Mesenchymal stem cell (in vitro differentiated cells and primary cell): ENCODE results near the gene TM7SF3.

Experiments used
- DNase-seq: peaks from one replicate; pipeline ENCODE4 v3.0.0-alpha.2; 2013
- H2AFZ ChIP-seq: one replicate; pipeline ENCODE4 v1.6.1; 2013; ENCODE audit warnings: low read depth, mild to moderate bottlenecking, control low read depth, inconsistent platforms, low read length, moderate library complexity
- H2AK5ac ChIP-seq: 2 replicates; pipeline ENCODE4 v1.6.1; 2013; ENCODE audit warnings: low read length, moderate library complexity, mild to moderate bottlenecking, inconsistent platforms; ENCODE audit not compliant: severe bottlenecking
- H2BK120ac ChIP-seq: one replicate; pipeline ENCODE4 v1.6.1; 2013; ENCODE audit warnings: low read depth, mild to moderate bottlenecking, inconsistent platforms, low read length, moderate library complexity
- H2BK12ac ChIP-seq, 2 experiments: one replicate each; pipeline ENCODE4 v1.6.1; 2013; ENCODE audit warnings: inconsistent platforms in 2 of 2, low read length in 2 of 2, mild to moderate bottlenecking in 2 of 2, moderate library complexity in 2 of 2, control low read depth in 1 of 2
- H2BK15ac ChIP-seq: one replicate; pipeline ENCODE4 v1.6.1; 2013; ENCODE audit warnings: mild to moderate bottlenecking, low read depth, inconsistent platforms; ENCODE audit not compliant: poor library complexity, severe bottlenecking
- H2BK5ac ChIP-seq: 2 replicates; pipeline ENCODE4 v1.6.1; 2013; ENCODE audit warnings: low read depth, mild to moderate bottlenecking, low read length, control low read depth, inconsistent platforms; ENCODE audit not compliant: poor library complexity, severe bottlenecking
- H3K14ac ChIP-seq, 2 experiments: one replicate each; pipeline ENCODE4 v1.6.1; 2013; ENCODE audit warnings: inconsistent platforms in 2 of 2, low read length in 2 of 2, control low read depth in 1 of 2, mild to moderate bottlenecking in 1 of 2, moderate library complexity in 1 of 2
- H3K18ac ChIP-seq, 2 experiments: one replicate each; pipeline ENCODE4 v1.6.1; 2013; ENCODE audit warnings: inconsistent platforms in 2 of 2, low read length in 2 of 2, control low read depth in 1 of 2, low read depth in 1 of 2, mild to moderate bottlenecking in 1 of 2
- H3K23ac ChIP-seq, 2 experiments: one replicate each; pipeline ENCODE4 v1.6.1; 2013; ENCODE audit warnings: inconsistent platforms in 2 of 2, low read length in 2 of 2, mild to moderate bottlenecking in 2 of 2, moderate library complexity in 2 of 2, control low read depth in 1 of 2
- H3K27ac ChIP-seq: 2 replicates; pipeline ENCODE4 v1.5.1; 2013; ENCODE audit warnings: mild to moderate bottlenecking, moderate library complexity, low read length, control low read depth, inconsistent platforms; ENCODE audit not compliant: poor library complexity, severe bottlenecking
- H3K27me3 ChIP-seq, 2 experiments: 2 replicates each; pipeline versions ENCODE4 v1.6.1 to v1.7.0; 2013; ENCODE audit warnings: low read length in 2 of 2, mild to moderate bottlenecking in 2 of 2, moderate library complexity in 2 of 2, control low read depth in 1 of 2, inconsistent platforms in 1 of 2; ENCODE audit not compliant: control insufficient read depth in 1 of 2, insufficient read depth in 1 of 2
- H3K36me3 ChIP-seq, 2 experiments: 2 replicates each; pipeline versions ENCODE4 v1.6.1 to v1.7.0; 2013; ENCODE audit warnings: low read length in 2 of 2, control low read depth in 1 of 2, inconsistent platforms in 1 of 2, low read depth in 1 of 2, mild to moderate bottlenecking in 1 of 2; ENCODE audit not compliant: insufficient read depth in 2 of 2, control insufficient read depth in 1 of 2
- H3K4ac ChIP-seq, 2 experiments: one replicate each; pipeline ENCODE4 v1.6.1; 2013; ENCODE audit warnings: inconsistent platforms in 2 of 2, low read length in 2 of 2, mild to moderate bottlenecking in 2 of 2, moderate library complexity in 2 of 2, control low read depth in 1 of 2, low read depth in 1 of 2
- H3K4me1 ChIP-seq: 2 replicates; pipeline ENCODE4 v1.6.1; 2013; ENCODE audit warnings: low read depth, low read length, control low read depth; ENCODE audit not compliant: control insufficient read depth, insufficient read depth
- H3K4me2 ChIP-seq: 2 replicates; pipeline ENCODE4 v1.6.1; 2013; ENCODE audit warnings: low read length, mild to moderate bottlenecking, inconsistent platforms; ENCODE audit not compliant: poor library complexity, severe bottlenecking
- H3K4me3 ChIP-seq, 2 experiments: 2 replicates each; pipeline versions ENCODE4 v1.5.1 to v1.7.0; 2013; ENCODE audit warnings: low read length in 2 of 2, mild to moderate bottlenecking in 2 of 2, control low read depth in 1 of 2, low read depth in 1 of 2; ENCODE audit not compliant: insufficient read depth in 1 of 2
- H3K79me1 ChIP-seq: replicated peaks from 2 replicates; pipeline ENCODE4 v1.6.1; 2013; ENCODE audit warnings: mild to moderate bottlenecking, control low read depth, low read length, inconsistent platforms; ENCODE audit not compliant: poor library complexity, severe bottlenecking
- H3K9ac ChIP-seq: 2 replicates; pipeline ENCODE4 v1.7.0; 2013; ENCODE audit warnings: mild to moderate bottlenecking, low read length, moderate library complexity
- H3K9me3 ChIP-seq: 2 replicates; pipeline ENCODE4 v1.7.0; 2013; ENCODE audit warnings: mild to moderate bottlenecking, low read length; ENCODE audit not compliant: control insufficient read depth
- H4K8ac ChIP-seq: one replicate; pipeline ENCODE4 v1.6.1; 2013; ENCODE audit warnings: inconsistent platforms, mild to moderate bottlenecking, low read length, moderate library complexity
- H4K91ac ChIP-seq: one replicate; pipeline ENCODE4 v1.6.1; 2013; ENCODE audit warnings: mild to moderate bottlenecking, low read length, inconsistent platforms
- WGBS: methylation state at CpG from one replicate; pipeline ENCODE4 v1.1.7; 2013; ENCODE audit warnings: mixed read lengths; 5-methylcytosine and 5-hydroxymethylcytosine counted together

The TM7SF3 gene

DNA sequence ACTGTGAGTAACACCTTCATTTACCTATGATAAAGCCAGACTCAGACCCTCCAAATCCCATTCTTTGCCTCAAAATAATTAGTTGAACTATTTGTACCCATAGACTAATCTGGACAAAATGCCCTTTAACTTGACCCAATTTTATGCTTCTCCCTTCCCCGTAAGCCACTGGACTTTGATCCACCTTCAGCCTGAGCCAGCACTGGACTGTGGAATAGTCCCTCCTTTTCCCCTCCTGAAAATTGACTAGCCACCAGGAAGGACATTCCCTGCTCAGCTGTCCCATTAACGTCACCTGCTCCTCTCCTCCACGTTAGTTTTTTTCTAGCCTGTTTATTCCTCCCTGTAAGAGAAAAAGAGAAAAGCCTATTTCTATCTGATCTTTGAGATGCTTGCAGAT is 18.5 kb upstream of the TM7SF3 start:
- H3K9ac ChIP-seq: no peak overlapping the region
- no peak overlapping the region for H3K4me2 ChIP-seq
- no peaks in the 10 kb centered on the region for H3K79me1 ChIP-seq
- no peak overlapping the region for H4K91ac ChIP-seq
- H4K8ac ChIP-seq: no peak overlapping the region
- over 99% methylated on average over 3 of the region's 3 CpGs for WGBS
- peaks cover 7 to 67% of the 10 kb centered on the region in 2 experiments for H3K36me3 ChIP-seq
- no peak overlapping the region for H3K27ac ChIP-seq
- DNase-seq: no peak
- H2AK5ac ChIP-seq: no peak overlapping the region
- H2AFZ ChIP-seq: no peak overlapping the region
- H3K23ac ChIP-seq: no peak overlapping the region
- no peak overlapping the region for H2BK120ac ChIP-seq
- H2BK15ac ChIP-seq: no peak overlapping the region
- no peak overlapping the region for H2BK12ac ChIP-seq
- H2BK5ac ChIP-seq: no peak overlapping the region
- peaks cover 1% of the 10 kb centered on the region for H3K4me1 ChIP-seq
- H3K4ac ChIP-seq: no peak overlapping the region
- no peaks in the 10 kb centered on the region for H3K9me3 ChIP-seq
- no peak overlapping the region for H3K14ac ChIP-seq
- no peaks in the 10 kb centered on the region for H3K27me3 ChIP-seq
- no peak overlapping the region for H3K18ac ChIP-seq
- H3K4me3 ChIP-seq: no peak overlapping the region

DNA sequence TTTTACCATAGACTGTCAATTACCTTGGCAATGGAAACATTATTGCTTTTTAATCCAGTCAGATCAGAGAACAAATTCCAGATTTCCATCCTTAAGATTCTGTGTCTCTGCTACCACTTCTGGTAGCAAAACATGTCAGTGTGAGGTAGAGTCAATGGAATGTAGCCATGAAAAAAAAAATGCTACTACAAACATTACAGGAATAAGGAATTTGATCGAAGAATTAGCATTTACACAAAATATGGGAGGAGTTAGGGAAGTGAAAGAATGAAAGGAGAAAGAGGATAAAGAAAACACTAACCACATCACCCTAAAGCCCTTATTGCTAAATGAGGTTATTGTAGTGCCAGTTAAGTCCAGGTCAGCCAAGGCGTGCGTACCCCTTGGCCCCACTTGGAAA is 17.3 kb upstream of the TM7SF3 start:
- Histone ChIP-seq H2BK5ac (no peak overlapping the region), H3K4me3 (no peak overlapping the region), H2BK15ac (no peak overlapping the region), H4K91ac (no peak overlapping the region), H2AFZ (no peak overlapping the region), H4K8ac (no peak overlapping the region), H2AK5ac (no peak overlapping the region), H3K36me3 (peaks cover 7 to 74% of the 10 kb centered on the region in 2 experiments), H3K27me3 (no peaks in the 10 kb centered on the region), H3K27ac (peak overlapping the region; percentile 19), H3K14ac (no peak overlapping the region), H3K79me1 (peaks cover 4% of the 10 kb centered on the region), H3K23ac (no peak overlapping the region), H2BK120ac (no peak overlapping the region), H2BK12ac (no peak overlapping the region), H3K9me3 (no peaks in the 10 kb centered on the region), H3K4me1 (peaks cover 1% of the 10 kb centered on the region), H3K9ac (no peak overlapping the region), H3K4ac (no peak overlapping the region), H3K4me2 (no peak overlapping the region), H3K18ac (no peak overlapping the region)
- 100% methylated on average over 2 of the region's 3 CpGs for WGBS
- DNase-seq: no peak

DNA sequence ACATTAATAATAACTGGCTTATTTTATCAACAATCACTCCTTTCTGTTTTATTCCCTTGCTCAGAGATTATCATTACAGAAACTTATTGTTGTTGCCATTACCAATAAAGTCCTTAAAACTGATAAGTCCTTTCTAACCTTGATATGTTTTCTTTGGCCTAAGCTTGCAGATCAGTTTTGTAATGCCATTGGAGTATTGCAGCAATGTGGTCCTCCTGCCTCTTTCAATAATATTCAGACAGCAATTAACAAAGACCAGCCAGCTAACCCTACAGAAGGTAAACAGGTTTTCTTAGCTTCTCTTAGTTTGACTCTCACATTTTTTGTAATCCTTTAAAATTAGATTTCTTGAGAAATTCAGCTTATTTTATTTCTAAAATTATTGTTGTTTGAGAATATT is 12.1 kb upstream of the TM7SF3 start:
- H3K18ac ChIP-seq: no peak overlapping the region
- H3K9me3 ChIP-seq: no peaks in the 10 kb centered on the region
- H3K14ac ChIP-seq: no peak overlapping the region
- peaks cover 5% of the 10 kb centered on the region for H3K4me1 ChIP-seq
- peaks cover 14% of the 10 kb centered on the region for H3K79me1 ChIP-seq
- no peak overlapping the region for H3K4me2 ChIP-seq
- no peak overlapping the region for H2BK5ac ChIP-seq
- H2BK12ac ChIP-seq: no peak overlapping the region
- H2BK120ac ChIP-seq: no peak overlapping the region
- no peak overlapping the region for H2BK15ac ChIP-seq
- DNase-seq: no peak
- H3K4ac ChIP-seq: no peak overlapping the region
- no peaks in the 10 kb centered on the region for H3K27me3 ChIP-seq
- H3K27ac ChIP-seq: no peak overlapping the region
- H3K36me3 ChIP-seq: peaks cover 3 to 43% of the 10 kb centered on the region in 2 experiments
- H3K23ac ChIP-seq: no peak overlapping the region
- H4K8ac ChIP-seq: no peak overlapping the region
- no peak overlapping the region for H3K9ac ChIP-seq
- no peak overlapping the region for H2AK5ac ChIP-seq
- no peak overlapping the region for H2AFZ ChIP-seq
- no peak overlapping the region for H4K91ac ChIP-seq
- H3K4me3 ChIP-seq: no peak overlapping the region

DNA sequence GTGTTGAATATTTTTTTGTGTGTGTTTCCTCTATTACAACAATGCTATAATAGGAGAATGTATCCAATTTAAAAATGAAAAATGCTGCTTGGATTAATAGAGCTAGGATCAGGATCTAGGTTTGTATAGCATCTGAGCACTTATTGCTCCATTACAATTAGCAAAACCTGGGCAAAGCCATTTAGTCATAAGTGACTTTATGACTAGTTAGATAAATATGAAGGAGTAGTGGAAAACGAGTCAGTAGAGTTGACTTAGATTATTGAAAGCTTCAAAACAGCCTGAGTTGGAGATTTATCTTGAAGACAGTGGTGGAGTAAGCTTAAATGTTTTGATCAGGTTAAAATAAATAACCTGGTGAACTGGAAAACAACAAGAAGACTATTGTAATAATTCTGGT is 10.9 kb upstream of the TM7SF3 start:
- Histone ChIP-seq H3K4ac (no peak overlapping the region), H2AFZ (no peak overlapping the region)
- WGBS: 41% methylated on average over 1 of the region's 1 CpG

More for the DNA sequence above, 10.9 kb upstream of the TM7SF3 start:
- Histone ChIP-seq H3K4me1 (peaks cover 5% of the 10 kb centered on the region), H2BK12ac (no peak overlapping the region), H3K23ac (no peak overlapping the region), H2AK5ac (no peak overlapping the region), H3K14ac (no peak overlapping the region), H3K27ac (no peak overlapping the region), H2BK15ac (no peak overlapping the region), H3K9me3 (no peaks in the 10 kb centered on the region), H3K79me1 (peaks cover 14% of the 10 kb centered on the region), H3K4me3 (no peak overlapping the region), H3K9ac (peak overlapping the region; percentile 96), H4K8ac (no peak overlapping the region), H3K4me2 (no peak overlapping the region), H2BK5ac (no peak overlapping the region), H4K91ac (no peak overlapping the region), H2BK120ac (no peak overlapping the region), H3K18ac (no peak overlapping the region), H3K27me3 (no peaks in the 10 kb centered on the region), H3K36me3 (peaks cover 0 to 32% of the 10 kb centered on the region in 2 experiments)
- DNase-seq: no peak
